Measurements from ENCODE around the gene CRYBG1.

DNA sequence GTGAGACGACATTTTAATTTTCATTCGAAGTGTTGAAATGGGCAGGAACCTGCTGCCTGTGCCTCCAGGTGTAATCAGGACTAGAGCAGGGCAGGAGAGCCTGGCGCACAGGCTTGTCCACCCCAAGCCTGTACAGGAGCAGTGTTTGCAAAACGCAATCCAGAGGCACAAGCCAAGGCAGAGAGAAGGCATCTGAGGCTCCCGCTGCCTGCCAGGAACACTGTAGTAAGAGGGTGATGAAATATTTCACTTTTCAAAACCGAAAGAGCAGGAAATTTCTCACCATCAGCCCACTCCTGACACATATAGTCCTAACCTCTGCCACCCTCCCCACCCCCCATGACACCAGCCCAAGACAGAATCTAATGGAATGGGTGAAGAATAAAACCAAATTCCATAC is 136.3 kb downstream of the CRYBG1 start:
- TF ChIP-seq, protein P1, sequence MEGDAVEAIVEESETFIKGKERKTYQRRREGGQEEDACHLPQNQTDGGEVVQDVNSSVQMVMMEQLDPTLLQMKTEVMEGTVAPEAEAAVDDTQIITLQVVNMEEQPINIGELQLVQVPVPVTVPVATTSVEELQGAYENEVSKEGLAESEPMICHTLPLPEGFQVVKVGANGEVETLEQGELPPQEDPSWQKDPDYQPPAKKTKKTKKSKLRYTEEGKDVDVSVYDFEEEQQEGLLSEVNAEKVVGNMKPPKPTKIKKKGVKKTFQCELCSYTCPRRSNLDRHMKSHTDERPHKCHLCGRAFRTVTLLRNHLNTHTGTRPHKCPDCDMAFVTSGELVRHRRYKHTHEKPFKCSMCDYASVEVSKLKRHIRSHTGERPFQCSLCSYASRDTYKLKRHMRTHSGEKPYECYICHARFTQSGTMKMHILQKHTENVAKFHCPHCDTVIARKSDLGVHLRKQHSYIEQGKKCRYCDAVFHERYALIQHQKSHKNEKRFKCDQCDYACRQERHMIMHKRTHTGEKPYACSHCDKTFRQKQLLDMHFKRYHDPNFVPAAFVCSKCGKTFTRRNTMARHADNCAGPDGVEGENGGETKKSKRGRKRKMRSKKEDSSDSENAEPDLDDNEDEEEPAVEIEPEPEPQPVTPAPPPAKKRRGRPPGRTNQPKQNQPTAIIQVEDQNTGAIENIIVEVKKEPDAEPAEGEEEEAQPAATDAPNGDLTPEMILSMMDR (IDR thresholded peaks at IDR 0.05), result no peak
- TF ChIP-seq EZH2 (IDR thresholded peaks at IDR 0.05), result no peak

Measured in neural progenitor cell (in vitro differentiated cells).